ENCODE results near the gene FAIM2. TPM values are rescaled to one million over a fixed set of nuclear protein-coding genes. Genes with fewer than 3 reads are reported as not detected.

FAIM2 gene
- total RNA-seq, 1 experiment from 2014 or later: not detected

- intact Hi-C loops (cut with micrococcal nuclease; ENCODE audit: unreplicated experiment): no loop called here
- BruUV-seq (replicated peaks): no TSS peak
- H3K4me1 Mint-ChIP-seq (ENCODE audit: low read depth, unreplicated experiment): peaks cover 15% of the 10 kb centered on the region
- H3K36me3 Mint-ChIP-seq (ENCODE audit: insufficient read depth, unreplicated experiment): no peaks in the 10 kb centered on the region
- TF ChIP-seq CTCF (IDR thresholded peaks at IDR 0.05; ENCODE audit: unreplicated experiment): no peak
- CTCF ChIA-PET: interaction anchor here (0.6 kb wide), 1 partner anchor 29 kb away, joined by 7 read pairs; no protein-coding TSS in a partner anchor
- no peak overlapping the region for H3K4me3 Mint-ChIP-seq (ENCODE audit: low read depth, unreplicated experiment)
- no peak overlapping the region for H3K27ac Mint-ChIP-seq (ENCODE audit: unreplicated experiment)
- no peak for DNase-seq
- no peaks in the 10 kb centered on the region for H3K27me3 Mint-ChIP-seq (ENCODE audit: unreplicated experiment)
- no peaks in the 10 kb centered on the region for H3K9me3 Mint-ChIP-seq (ENCODE audit: low read depth, unreplicated experiment)
Observed at GRCh38 chr12:49920915-49921286, 17.2 kb upstream of the FAIM2 start.

- intact Hi-C loops (cut with micrococcal nuclease; ENCODE audit: unreplicated experiment): no loop called here
- Mint-ChIP-seq H3K27me3 (ENCODE audit: unreplicated experiment) (no peaks in the 10 kb centered on the region), H3K4me3 (ENCODE audit: low read depth, unreplicated experiment) (no peak overlapping the region), H3K4me1 (ENCODE audit: low read depth, unreplicated experiment) (peaks cover 15% of the 10 kb centered on the region), H3K36me3 (ENCODE audit: insufficient read depth, unreplicated experiment) (no peaks in the 10 kb centered on the region), H3K27ac (ENCODE audit: unreplicated experiment) (no peak overlapping the region), H3K9me3 (ENCODE audit: low read depth, unreplicated experiment) (no peaks in the 10 kb centered on the region)
- CTCF ChIA-PET: interaction anchor here (0.6 kb wide), 1 partner anchor 30 kb away, joined by 7 read pairs; no protein-coding TSS in a partner anchor
- TF ChIP-seq CTCF (IDR thresholded peaks at IDR 0.05; ENCODE audit: unreplicated experiment): no peak
- BruUV-seq (replicated peaks): no TSS peak
- DNase-seq: peak; percentile 21
Observed at GRCh38 chr12:49920241-49920914, 16.7 kb upstream of the FAIM2 start.

- H3K4me3 Mint-ChIP-seq (ENCODE audit: low read depth, unreplicated experiment): no peak overlapping the region
- no peak for DNase-seq
- H3K27ac Mint-ChIP-seq (ENCODE audit: unreplicated experiment): no peak overlapping the region
- no peaks in the 10 kb centered on the region for H3K27me3 Mint-ChIP-seq (ENCODE audit: unreplicated experiment)
- H3K4me1 Mint-ChIP-seq (ENCODE audit: low read depth, unreplicated experiment): peaks cover 15% of the 10 kb centered on the region
- no TSS peak for BruUV-seq (replicated peaks)
- no peaks in the 10 kb centered on the region for H3K36me3 Mint-ChIP-seq (ENCODE audit: insufficient read depth, unreplicated experiment)
- intact Hi-C loops (cut with micrococcal nuclease; ENCODE audit: unreplicated experiment): no loop called here
- no peaks in the 10 kb centered on the region for H3K9me3 Mint-ChIP-seq (ENCODE audit: low read depth, unreplicated experiment)
- no peak for TF ChIP-seq CTCF (IDR thresholded peaks at IDR 0.05; ENCODE audit: unreplicated experiment)
- CTCF ChIA-PET: no interaction called here
Observed at GRCh38 chr12:49917788-49918173, 14.1 kb upstream of the FAIM2 start.

- Mint-ChIP-seq H3K27me3 (ENCODE audit: unreplicated experiment) (no peaks in the 10 kb centered on the region), H3K4me3 (ENCODE audit: low read depth, unreplicated experiment) (no peak overlapping the region), H3K36me3 (ENCODE audit: insufficient read depth, unreplicated experiment) (no peaks in the 10 kb centered on the region), H3K4me1 (ENCODE audit: low read depth, unreplicated experiment) (peaks cover 14% of the 10 kb centered on the region), H3K9me3 (ENCODE audit: low read depth, unreplicated experiment) (no peaks in the 10 kb centered on the region), H3K27ac (ENCODE audit: unreplicated experiment) (no peak overlapping the region)
- no peak for TF ChIP-seq CTCF (IDR thresholded peaks at IDR 0.05; ENCODE audit: unreplicated experiment)
- DNase-seq: no peak
- no TSS peak for BruUV-seq (replicated peaks)
- CTCF ChIA-PET: no interaction called here
- intact Hi-C loops (cut with micrococcal nuclease; ENCODE audit: unreplicated experiment): no loop called here
Observed at GRCh38 chr12:49917166-49917787, 13.6 kb upstream of the FAIM2 start.
